ENCODE measurements around the gene NBEA.

GRCh38 chr13:35499676-35500075 is 557.6 kb downstream of the NBEA start:
- TF ChIP-seq REST (IDR thresholded peaks at IDR 0.05; ENCODE audit: low read depth) (no peak), YY1 (IDR thresholded peaks at IDR 0.05; ENCODE audit: low read depth) (no peak), EP300 (IDR thresholded peaks at IDR 0.05; ENCODE audit: borderline replicate concordance) (no peak), NFIC (IDR thresholded peaks at IDR 0.05) (no peak), TCF12 (IDR thresholded peaks at IDR 0.05; ENCODE audit: low read depth) (no peak), MAX (IDR thresholded peaks at IDR 0.05) (no peak), EGR1 (IDR thresholded peaks at IDR 0.05) (no peak), USF1 (IDR thresholded peaks at IDR 0.05) (no peak), CEBPB (IDR thresholded peaks at IDR 0.05) (no peak), RAD21 (IDR thresholded peaks at IDR 0.05; ENCODE audit: low read depth) (no peak), TAF1 (IDR thresholded peaks at IDR 0.05; ENCODE audit: low read depth) (no peak), CREB1 (IDR thresholded peaks at IDR 0.05; ENCODE audit: low read depth) (no peak), TEAD4 (IDR thresholded peaks at IDR 0.05) (no peak), ZBTB7A (IDR thresholded peaks at IDR 0.05; ENCODE audit: low read depth) (no peak)

All from Ishikawa (cell line).